ENCODE measurements around the gene ITIH3. TPM values are rescaled to one million over a fixed set of nuclear protein-coding genes. Genes with fewer than 3 reads are reported as not detected.
A peak's percentile ranks its signal among the peaks of the same experiment; 100 is the strongest.

The ITIH3 gene
- total RNA-seq, 1 experiment from 2014 or later = not detected

- Histone ChIP-seq H3K27ac (ENCODE audit: low read depth, low read length, poor library complexity, severe bottlenecking) (no peak overlapping the region), H3K27me3 (replicated peaks; ENCODE audit: insufficient read depth, low read depth, low read length, poor library complexity) (no peaks in the 10 kb centered on the region), H3K36me3 (ENCODE audit: insufficient read depth, low read length, poor library complexity, severe bottlenecking) (no peaks in the 10 kb centered on the region), H3K9me3 (ENCODE audit: low read depth, low read length, poor library complexity, severe bottlenecking) (no peaks in the 10 kb centered on the region), H3K4me1 (ENCODE audit: insufficient read depth, low read length, poor library complexity, severe bottlenecking) (no peaks in the 10 kb centered on the region), H3K4me3 (ENCODE audit: low read depth, low read length, poor library complexity, severe bottlenecking) (no peak overlapping the region)
- ChIA-PET POLR2A (ENCODE audit: low non-redundant PET) (no interaction called here), CTCF (no interaction called here)
- DNase-seq (ENCODE audit: low spot score) = no peak
- BruUV-seq (replicated peaks) = no TSS peak
- intact Hi-C loops (cut with micrococcal nuclease; ENCODE audit: unreplicated experiment) = no loop called here
- TF ChIP-seq CTCF (conservative IDR thresholded peaks at IDR 0.05; ENCODE audit: low read depth, low read length) = no peak
- TF ChIP-seq EZH2 (IDR thresholded peaks at IDR 0.05; ENCODE audit: borderline replicate concordance, low read depth, low read length, poor library complexity, severe bottlenecking) = no peak
These were observed 1.8 kb downstream of the ITIH3 start for GRCh38 chr3:52796411-52796810.

GRCh38 chr3:52798376-52798977 lies 3.9 kb downstream of the ITIH3 start:
- Histone ChIP-seq H3K36me3 (ENCODE audit: insufficient read depth, low read length, poor library complexity, severe bottlenecking) (no peaks in the 10 kb centered on the region), H3K27ac (ENCODE audit: low read depth, low read length, poor library complexity, severe bottlenecking) (no peak overlapping the region), H3K4me1 (ENCODE audit: insufficient read depth, low read length, poor library complexity, severe bottlenecking) (no peaks in the 10 kb centered on the region), H3K27me3 (replicated peaks; ENCODE audit: insufficient read depth, low read depth, low read length, poor library complexity) (no peaks in the 10 kb centered on the region), H3K9me3 (ENCODE audit: low read depth, low read length, poor library complexity, severe bottlenecking) (no peaks in the 10 kb centered on the region), H3K4me3 (ENCODE audit: low read depth, low read length, poor library complexity, severe bottlenecking) (no peak overlapping the region)
- intact Hi-C loops (cut with micrococcal nuclease; ENCODE audit: unreplicated experiment) = no loop called here
- CTCF ChIA-PET = interaction anchor here (0.5 kb wide), 1 partner anchor 248 kb away, joined by 4 read pairs; the partner anchor contains the start of gene SFMBT1
- no peak for DNase-seq (ENCODE audit: low spot score)
- BruUV-seq (replicated peaks) = no TSS peak
- POLR2A ChIA-PET (ENCODE audit: low non-redundant PET) = no interaction called here
- TF ChIP-seq CTCF (conservative IDR thresholded peaks at IDR 0.05; ENCODE audit: low read depth, low read length) (no peak), EZH2 (IDR thresholded peaks at IDR 0.05; ENCODE audit: borderline replicate concordance, low read depth, low read length, poor library complexity, severe bottlenecking) (no peak)

- H3K36me3 ChIP-seq (ENCODE audit: insufficient read depth, low read length, poor library complexity, severe bottlenecking) = no peaks in the 10 kb centered on the region
- no peaks in the 10 kb centered on the region for H3K27me3 ChIP-seq (replicated peaks; ENCODE audit: insufficient read depth, low read depth, low read length, poor library complexity)
- ChIA-PET POLR2A (ENCODE audit: low non-redundant PET) (no interaction called here), CTCF (interaction anchor here (0.5 kb wide), 1 partner anchor 247 kb away, joined by 4 read pairs; the partner anchor contains the start of gene SFMBT1)
- intact Hi-C loops (cut with micrococcal nuclease; ENCODE audit: unreplicated experiment) = no loop called here
- no peaks in the 10 kb centered on the region for H3K4me1 ChIP-seq (ENCODE audit: insufficient read depth, low read length, poor library complexity, severe bottlenecking)
- H3K27ac ChIP-seq (ENCODE audit: low read depth, low read length, poor library complexity, severe bottlenecking) = no peak overlapping the region
- H3K9me3 ChIP-seq (ENCODE audit: low read depth, low read length, poor library complexity, severe bottlenecking) = no peaks in the 10 kb centered on the region
- peak; percentile 7 for DNase-seq (ENCODE audit: low spot score)
- no peak overlapping the region for H3K4me3 ChIP-seq (ENCODE audit: low read depth, low read length, poor library complexity, severe bottlenecking)
- BruUV-seq (replicated peaks) = no TSS peak
- peak; percentile 53 for TF ChIP-seq CTCF (conservative IDR thresholded peaks at IDR 0.05; ENCODE audit: low read depth, low read length)
- no peak for TF ChIP-seq EZH2 (IDR thresholded peaks at IDR 0.05; ENCODE audit: borderline replicate concordance, low read depth, low read length, poor library complexity, severe bottlenecking)
These were observed 4.4 kb downstream of the ITIH3 start for GRCh38 chr3:52798978-52799476.

All from A673 (cell line).